Panc1 (cell line): ENCODE data around the gene CNPPD1. TPM values are rescaled to one million over a fixed set of nuclear protein-coding genes. Genes with fewer than 3 reads are reported as not detected.
A peak's percentile ranks its signal among the peaks of the same experiment; 100 is the strongest.

Source experiments
- ATAC-seq: fragments of 200-7000 bp; cut with Tn5 transposase; 2 replicates; pipeline ENCODE4 v1.9.1; 2020; ENCODE audit warnings: mild to moderate bottlenecking, moderate library complexity
- BruUV-seq: library from RNA; stranded (reverse); fragments of 400-500 nt; replicated peaks from 2 replicates; lab custom pipeline; 2021; lab: Mats Ljungman, UMichigan
- CTCF ChIA-PET: fragments of 300-600 bp; sonication (Branson Sonifier 250); formaldehyde crosslinking; loops from one replicate; lab custom pipeline; 2022; ENCODE audit warnings: antibody characterized with exemption; lab: Charles Lee
- POLR2A ChIA-PET: fragments of 300-600 bp; sonication (Branson Sonifier 250); formaldehyde crosslinking; loops from one replicate; lab custom pipeline; 2022; ENCODE audit warnings: antibody characterized with exemption; lab: Charles Lee
- DNase-seq: peaks from one replicate; pipeline ENCODE4 v3.0.0-alpha.2; 2010; ENCODE audit warnings: low read depth, low spot score
- H3K27ac ChIP-seq: 2 replicates; pipeline ENCODE4 v1.5.1; 2011; ENCODE audit warnings: mild to moderate bottlenecking, low read length, inconsistent platforms
- H3K27me3 ChIP-seq: fragments of 200-500 bp; sonication (Bioruptor generic); 2 replicates; pipeline ENCODE4 v1.6.0; 2014; ENCODE audit warnings: low read length, inconsistent platforms; ENCODE audit not compliant: control insufficient read depth, insufficient read depth
- H3K36me3 ChIP-seq: fragments of 200-500 bp; sonication (Bioruptor generic); 2 replicates; pipeline ENCODE4 v1.5.1; 2014; ENCODE audit warnings: inconsistent platforms, mild to moderate bottlenecking, low read length, moderate library complexity; ENCODE audit not compliant: control insufficient read depth, insufficient read depth
- H3K4me1 ChIP-seq: 2 replicates; pipeline ENCODE4 v1.5.1; 2011; ENCODE audit warnings: inconsistent platforms, mild to moderate bottlenecking, low read length, moderate library complexity; ENCODE audit not compliant: control insufficient read depth, insufficient read depth
- H3K4me3 ChIP-seq, 2 experiments: 2 replicates each; pipeline ENCODE4 v1.5.1; 2011 to 2012; ENCODE audit warnings: low read depth in 2 of 2, low read length in 2 of 2, mild to moderate bottlenecking in 2 of 2, inconsistent platforms in 1 of 2, moderate library complexity in 1 of 2
- H3K9me3 ChIP-seq: fragments of 200-500 bp; sonication (Bioruptor generic); 2 replicates; pipeline ENCODE4 v1.5.1; 2014; ENCODE audit warnings: low read depth, mild to moderate bottlenecking, inconsistent platforms, low read length, moderate library complexity; ENCODE audit not compliant: control insufficient read depth, insufficient read depth
- POLR2AphosphoS5 ChIP-seq: IDR thresholded peaks from 2 replicates; pipeline ENCODE4 v1.6.1; 2012; ENCODE audit warnings: mild to moderate bottlenecking, low read depth, low read length, moderate library complexity
- REST ChIP-seq, 2 experiments: IDR thresholded peaks; 2 replicates each; pipeline ENCODE4 v1.6.1; 2011 to 2012; ENCODE audit warnings: low read depth in 2 of 2, control low read depth in 1 of 2, low read length in 1 of 2, mild to moderate bottlenecking in 1 of 2, moderate library complexity in 1 of 2; ENCODE audit not compliant: insufficient read depth in 1 of 2
- SIN3A ChIP-seq: IDR thresholded peaks from 2 replicates; pipeline ENCODE4 v1.6.1; 2012; ENCODE audit warnings: low read depth, mild to moderate bottlenecking, low read length, moderate library complexity, borderline replicate concordance; ENCODE audit not compliant: insufficient read depth
- TCF7L2 ChIP-seq: IDR thresholded peaks from 2 replicates; pipeline ENCODE4 v1.6.1; 2011; ENCODE audit warnings: mild to moderate bottlenecking, low read depth, low read length, inconsistent platforms
- in situ Hi-C: cut with HindIII; loops from 2 replicates; pipeline ENCODE4 v1.10.0; 2016; ENCODE audit warnings: low sequenced_read_pairs, low pct_unique_long_range_greater_than_20kb
- intact Hi-C: fragments of 100-400 bp; cut with micrococcal nuclease; formaldehyde crosslinking; loops from one replicate; pipeline ENCODE4 v1.10.0; 2022; ENCODE audit not compliant: unreplicated experiment
- total RNA-seq: library from RNA; stranded (reverse); gene quantifications from one replicate; pipeline ENCODE4 v1.2.1, GENCODE V29; 2021; ENCODE audit not compliant: unreplicated experiment
- TF ChIP-seq, protein P1 (sequence below): fragments of 450-650 bp; IDR thresholded peaks from 2 replicates; pipeline ENCODE4 v1.5.1; 2017; ENCODE audit warnings: mild to moderate bottlenecking

Gene CNPPD1
- total RNA-seq, 1 experiment from 2014 or later = 55.7 TPM

- peaks cover 5% of the 10 kb centered on the region for H3K4me1 ChIP-seq
- in situ Hi-C loops (no loop called here), intact Hi-C loops (loop anchor here (2.0 to 10.0 kb wide), 2 partner anchors 54 to 134 kb away; partner anchors contain the start of gene ABCB6)
- DNase-seq (peak; percentile 75), ATAC-seq (peak; percentile 97)
- peak within 1 kb of the TSS; percentile 84 for H3K27ac ChIP-seq
- peak within 1 kb of the TSS; percentile 61 to 77 for H3K4me3 ChIP-seq
- TF ChIP-seq, protein P1, sequence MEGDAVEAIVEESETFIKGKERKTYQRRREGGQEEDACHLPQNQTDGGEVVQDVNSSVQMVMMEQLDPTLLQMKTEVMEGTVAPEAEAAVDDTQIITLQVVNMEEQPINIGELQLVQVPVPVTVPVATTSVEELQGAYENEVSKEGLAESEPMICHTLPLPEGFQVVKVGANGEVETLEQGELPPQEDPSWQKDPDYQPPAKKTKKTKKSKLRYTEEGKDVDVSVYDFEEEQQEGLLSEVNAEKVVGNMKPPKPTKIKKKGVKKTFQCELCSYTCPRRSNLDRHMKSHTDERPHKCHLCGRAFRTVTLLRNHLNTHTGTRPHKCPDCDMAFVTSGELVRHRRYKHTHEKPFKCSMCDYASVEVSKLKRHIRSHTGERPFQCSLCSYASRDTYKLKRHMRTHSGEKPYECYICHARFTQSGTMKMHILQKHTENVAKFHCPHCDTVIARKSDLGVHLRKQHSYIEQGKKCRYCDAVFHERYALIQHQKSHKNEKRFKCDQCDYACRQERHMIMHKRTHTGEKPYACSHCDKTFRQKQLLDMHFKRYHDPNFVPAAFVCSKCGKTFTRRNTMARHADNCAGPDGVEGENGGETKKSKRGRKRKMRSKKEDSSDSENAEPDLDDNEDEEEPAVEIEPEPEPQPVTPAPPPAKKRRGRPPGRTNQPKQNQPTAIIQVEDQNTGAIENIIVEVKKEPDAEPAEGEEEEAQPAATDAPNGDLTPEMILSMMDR = peak; percentile 98
- TF ChIP-seq POLR2AphosphoS5 (peak; percentile 89), REST (IDR thresholded peaks at IDR 0.05; ENCODE audit: insufficient read depth in 1 of 2, low read depth in 2 of 2, low read length in 1 of 2) (peak in 1 of 2 experiments; percentile 11; a peak in 1 of 4 replicates), TCF7L2 (no peak), SIN3A (peak; percentile 71; the same call in 1 of the 2 replicates)
- H3K27me3 ChIP-seq = no peaks in the 10 kb centered on the region
- H3K36me3 ChIP-seq = no peaks in the 10 kb centered on the region
- H3K9me3 ChIP-seq = no peaks in the 10 kb centered on the region
- ChIA-PET POLR2A (no interaction called here), CTCF (no interaction called here)
- BruUV-seq = no TSS peak
Observed at GRCh38 chr2:219160186-219161017, 16.3 kb downstream of the CNPPD1 start, which contains the start of gene NHEJ1. NHEJ1 (minus strand) TSS chr2:219160815; CDS start chr2:219158362, 2,453 bp downstream.

- H3K9me3 ChIP-seq = no peaks in the 10 kb centered on the region
- no peaks in the 10 kb centered on the region for H3K27me3 ChIP-seq
- POLR2A ChIA-PET = no interaction called here
- peak overlapping the region; percentile 84 for H3K27ac ChIP-seq
- intact Hi-C loops = loop anchor here (2.0 to 10.0 kb wide), 6 partner anchors 55 to 305 kb away; partner anchors contain the start of genes ABCB6, CRYBA2 and WNT6
- in situ Hi-C loops = no loop called here
- DNase-seq = no peak
- no peaks in the 10 kb centered on the region for H3K36me3 ChIP-seq
- TSS peak; percentile 52 for BruUV-seq
- no peak for ATAC-seq
- peak overlapping the region; percentile 61 to 77 for H3K4me3 ChIP-seq
- peaks cover 5% of the 10 kb centered on the region for H3K4me1 ChIP-seq
- CTCF ChIA-PET = no interaction called here
- TF ChIP-seq REST (IDR thresholded peaks at IDR 0.05; ENCODE audit: insufficient read depth in 1 of 2, low read depth in 2 of 2, low read length in 1 of 2) = no peak
- TF ChIP-seq, protein P1 = no peak
- TF ChIP-seq POLR2AphosphoS5 = no peak
- TF ChIP-seq SIN3A = no peak
- TF ChIP-seq TCF7L2 = no peak
Observed at GRCh38 chr2:219159771-219160185, 16.9 kb downstream of the CNPPD1 start.
